ENCODE results near the gene DCDC2. TPM values are rescaled to one million over a fixed set of nuclear protein-coding genes. Genes with fewer than 3 reads are reported as not detected.
"Not testable (repeated sequence)": the region's sequence is repeated elsewhere in the genome, so short reads cannot be mapped to it uniquely, and the experiment has no call there.

The DCDC2 gene
- total RNA-seq, 1 donor from 2014 or later, result 33.8 TPM

DNA sequence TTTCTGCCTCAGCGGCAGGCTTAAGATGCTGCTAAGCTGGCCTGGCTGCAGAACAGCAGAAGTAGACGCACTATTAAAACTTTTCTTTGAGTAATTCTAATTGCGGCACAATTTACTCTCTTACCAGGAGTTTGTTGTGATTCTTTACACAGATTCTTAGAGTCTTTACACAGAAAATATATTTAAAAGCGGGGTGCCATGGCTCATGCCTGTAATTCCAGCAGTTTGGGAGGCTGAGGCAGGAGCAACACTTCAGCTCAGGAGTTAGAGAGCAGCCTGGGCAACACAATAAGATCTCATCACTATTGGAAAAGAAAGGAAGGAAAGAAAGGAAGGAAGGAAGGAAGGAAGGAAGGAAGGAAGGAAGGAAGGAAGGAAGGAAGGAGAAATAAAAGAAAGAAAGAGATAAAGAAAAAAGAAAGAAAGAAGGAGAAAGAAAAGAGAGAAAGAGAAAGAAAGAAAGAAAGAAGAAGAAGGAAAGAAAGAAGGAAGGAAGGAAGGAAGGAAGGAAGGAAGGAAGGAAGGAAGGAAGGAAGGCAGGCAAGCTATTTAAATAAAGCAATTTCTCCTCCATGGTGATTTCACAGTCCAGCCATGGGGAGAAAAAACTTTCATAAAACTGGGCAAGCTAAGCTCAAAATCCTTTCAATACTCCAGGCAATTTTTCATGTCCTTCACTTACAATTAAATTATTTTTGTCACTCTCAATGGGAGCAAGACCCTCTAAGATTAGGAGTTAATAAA is 23.8 kb upstream of the DCDC2 start:
- no peak for DNase-seq (ENCODE audit: low spot score)

DNA sequence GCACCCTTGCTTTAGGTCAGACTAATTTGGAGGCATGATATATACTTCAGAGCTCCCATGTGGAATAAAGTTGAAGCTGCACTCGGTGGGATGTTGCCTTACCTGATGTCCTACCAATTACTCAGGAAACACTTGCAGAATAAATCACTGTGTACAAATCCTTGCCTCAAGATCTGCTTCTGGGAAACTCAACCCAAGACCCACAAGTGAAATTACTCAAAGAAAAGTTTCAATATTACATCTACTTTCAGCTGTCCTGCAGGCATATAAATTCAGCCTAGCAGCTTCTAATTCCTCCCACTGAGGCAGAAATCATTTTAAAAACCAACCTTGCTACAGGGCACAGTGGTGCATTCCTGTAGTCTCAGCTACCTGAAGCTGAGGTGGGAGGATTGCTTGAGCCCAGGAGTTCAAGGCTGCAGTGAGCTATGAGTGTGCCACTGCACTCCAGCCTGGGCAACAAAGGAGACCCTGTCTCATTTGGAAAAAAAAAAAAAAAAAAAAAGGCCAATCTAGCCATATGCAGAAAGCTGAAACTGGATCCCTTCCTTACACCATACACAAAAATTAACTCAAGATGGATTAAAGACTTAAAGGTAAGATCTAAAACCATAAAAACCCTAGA is 20.7 kb upstream of the DCDC2 start:
- no peak for DNase-seq (ENCODE audit: low spot score)

DNA sequence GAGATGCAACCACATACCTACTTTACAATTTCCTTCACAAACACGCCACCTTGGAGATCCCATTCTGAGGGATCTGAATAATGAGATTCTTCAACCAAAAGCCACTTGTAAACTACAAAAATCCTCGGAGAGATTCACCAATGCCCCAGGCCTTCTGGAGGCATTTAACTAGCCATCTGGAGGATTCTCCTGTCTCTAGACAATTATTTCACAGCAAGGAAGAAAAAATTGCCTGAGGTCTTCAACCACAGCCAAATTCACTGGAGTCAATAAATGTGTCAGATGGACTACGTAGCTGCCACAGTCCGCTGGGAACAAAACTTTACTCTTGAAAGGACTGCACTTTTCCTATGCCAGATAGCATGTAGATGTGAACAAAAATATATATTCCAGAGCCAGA is 19.0 kb upstream of the DCDC2 start:
- no peak for DNase-seq (ENCODE audit: low spot score)

DNA sequence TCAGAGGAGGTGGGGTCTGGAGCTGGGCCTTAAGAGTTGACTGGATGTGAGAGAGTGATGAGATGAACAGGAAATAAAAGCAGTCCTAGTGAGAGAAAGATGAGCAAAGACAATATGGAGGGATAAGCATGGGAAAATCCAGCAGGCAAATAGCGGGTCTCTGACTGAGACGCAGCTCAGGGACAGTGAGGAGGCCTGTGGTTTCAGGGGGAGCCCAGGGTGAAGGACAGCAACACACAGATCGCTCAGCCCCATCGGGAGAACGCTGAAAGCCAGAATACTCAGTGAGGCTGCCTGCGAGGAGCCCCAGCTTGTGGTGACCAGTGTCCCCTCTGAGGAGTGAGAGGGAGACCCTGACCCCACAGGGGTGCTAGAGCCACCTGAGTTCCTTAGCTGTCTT is 16.8 kb upstream of the DCDC2 start:
- DNase-seq (ENCODE audit: low spot score), result no peak

DNA sequence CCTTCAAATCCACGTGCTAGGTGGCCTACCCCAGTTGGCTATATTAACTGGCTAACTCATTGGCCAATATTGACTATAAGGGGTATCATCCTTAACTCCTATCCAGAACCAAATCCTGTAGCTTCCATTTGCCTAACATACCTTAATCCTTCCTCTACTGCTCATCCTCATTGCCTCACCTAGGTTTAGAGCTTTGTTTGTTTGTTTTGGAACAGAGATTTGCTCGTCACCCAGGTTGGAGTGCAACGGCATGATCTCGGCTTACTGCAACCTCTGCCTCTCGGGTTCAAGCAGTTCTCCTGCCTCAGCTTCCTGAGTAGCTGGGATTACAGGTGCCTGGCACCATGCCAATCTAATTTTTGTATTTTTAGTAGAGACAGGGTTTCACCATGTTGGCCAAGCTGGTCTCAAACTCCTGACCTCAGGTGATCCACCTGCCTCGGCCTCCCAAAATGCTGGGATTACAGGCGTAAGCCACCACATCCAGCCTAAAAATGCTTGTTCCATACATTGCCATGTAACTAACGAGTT is 7.3 kb upstream of the DCDC2 start:
- DNase-seq (ENCODE audit: low spot score), result not testable (repeated sequence)

GRCh38 chr6:24362363-24362762 is 4.5 kb upstream of the DCDC2 start:
- not testable (repeated sequence) for DNase-seq (ENCODE audit: low spot score)

- DNase-seq (ENCODE audit: low spot score), result peak; percentile 84
These were observed 2.0 kb upstream of the DCDC2 start for GRCh38 chr6:24359640-24360454.

- DNase-seq (ENCODE audit: low spot score), result no peak
These were observed 461 bp upstream of the DCDC2 start for GRCh38 chr6:24358219-24358821.

DNA sequence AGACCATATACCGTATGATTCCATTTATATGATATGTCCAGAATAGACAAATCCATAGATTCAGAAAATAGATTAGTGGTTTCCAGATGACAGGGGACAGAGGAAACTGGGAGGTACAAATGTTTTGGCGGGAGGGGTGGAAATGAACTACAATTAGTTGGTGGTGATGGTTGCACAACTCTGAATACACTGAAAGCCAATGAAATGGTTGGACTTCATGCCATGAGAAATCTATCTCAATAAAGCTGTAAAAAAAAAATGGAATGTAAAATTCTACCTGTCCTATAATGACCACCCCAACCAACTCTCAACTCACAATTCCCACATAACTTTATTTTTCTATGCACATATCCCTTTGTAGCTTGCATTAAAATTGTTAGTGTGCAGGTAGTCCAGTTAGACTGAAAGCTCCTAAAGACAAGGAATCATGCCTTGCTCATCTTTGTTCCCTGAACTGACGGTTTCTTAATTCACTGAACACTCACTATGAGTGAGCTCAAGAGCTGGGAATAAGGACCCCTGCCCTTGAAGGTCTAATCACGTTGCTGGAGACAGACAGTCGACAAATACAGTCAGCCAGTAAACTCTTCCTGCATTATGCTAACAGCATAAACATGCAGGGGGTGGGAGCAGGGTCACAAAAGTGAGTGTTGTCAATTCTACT is 1.4 kb downstream of the DCDC2 start:
- no peak for DNase-seq (ENCODE audit: low spot score)

GRCh38 chr6:24355393-24355792 is 2.5 kb downstream of the DCDC2 start:
- DNase-seq (ENCODE audit: low spot score), result no peak

- DNase-seq (ENCODE audit: low spot score), result no peak
These were observed 4.0 kb downstream of the DCDC2 start for GRCh38 chr6:24353861-24354260.

- no peak for DNase-seq (ENCODE audit: low spot score)
These were observed 5.4 kb downstream of the DCDC2 start for GRCh38 chr6:24352434-24352833.

- no peak for DNase-seq (ENCODE audit: low spot score)
These were observed 12.9 kb downstream of the DCDC2 start for GRCh38 chr6:24344976-24345375.

GRCh38 chr6:24340998-24341938 is 16.6 kb downstream of the DCDC2 start:
- peak; percentile 20 for DNase-seq (ENCODE audit: low spot score)

DNA sequence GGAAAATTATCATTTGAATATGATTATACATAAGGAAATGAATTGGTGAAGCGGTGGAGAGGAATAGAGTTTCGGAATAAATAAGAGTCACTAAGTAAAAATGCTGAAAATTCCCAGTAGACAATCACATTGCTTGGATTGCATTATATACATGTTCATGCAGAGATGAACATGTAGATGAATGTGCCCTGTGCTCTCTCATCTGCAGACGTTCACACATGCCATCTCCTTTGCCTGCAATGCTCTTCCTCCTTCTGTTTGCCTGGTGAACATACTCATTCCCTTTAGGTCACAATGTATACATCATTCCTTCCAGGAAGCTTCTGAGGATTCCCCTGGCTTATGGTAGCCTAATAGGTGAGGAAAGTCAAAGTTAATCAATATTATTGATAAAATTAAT is 17.9 kb downstream of the DCDC2 start:
- no peak for DNase-seq (ENCODE audit: low spot score)

DNA sequence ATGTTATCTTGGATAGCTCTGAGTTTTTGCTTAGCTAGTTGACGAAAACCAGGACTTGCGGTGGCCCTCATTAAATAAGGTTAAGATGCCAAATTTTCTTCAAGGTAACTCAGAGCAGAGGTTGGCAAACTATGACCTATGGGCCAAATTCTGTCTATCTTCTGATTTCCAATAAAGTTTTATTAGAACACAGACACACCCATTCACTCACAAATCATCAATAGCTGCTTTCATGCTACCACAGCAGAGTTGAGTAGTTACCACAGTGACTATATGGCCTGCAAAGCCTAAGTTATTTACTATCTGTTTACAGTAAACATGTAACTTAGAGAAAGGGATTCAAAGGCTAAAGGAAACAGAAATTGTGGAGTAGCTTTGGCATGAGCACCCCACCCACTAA is 23.6 kb downstream of the DCDC2 start:
- no peak for DNase-seq (ENCODE audit: low spot score)

GRCh38 chr6:24332317-24332716 is 25.5 kb downstream of the DCDC2 start:
- no peak for DNase-seq (ENCODE audit: low spot score)

- no peak for DNase-seq (ENCODE audit: low spot score)
These were observed 27.6 kb downstream of the DCDC2 start for GRCh38 chr6:24330137-24330732.

- DNase-seq (ENCODE audit: low spot score), result no peak
These were observed 28.4 kb downstream of the DCDC2 start for GRCh38 chr6:24329451-24329850.

DNA sequence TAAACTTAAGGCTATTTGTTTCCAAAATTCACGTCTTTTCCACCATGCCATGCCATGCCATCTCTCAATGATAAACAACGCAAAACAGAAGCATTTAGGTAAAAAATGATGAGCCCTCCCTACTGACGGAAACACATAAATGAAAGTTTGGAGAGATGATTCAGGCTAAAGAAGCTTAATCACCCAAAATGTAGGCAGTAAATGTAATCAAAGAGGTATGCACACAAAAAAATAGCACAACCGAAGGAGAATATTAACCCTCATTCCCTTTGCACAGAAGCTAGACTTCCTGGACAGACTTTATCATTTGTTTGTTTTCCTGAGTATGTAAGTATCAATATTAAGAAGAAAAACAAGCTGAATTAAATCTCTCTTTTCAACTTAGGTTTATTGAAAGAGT is 28.8 kb downstream of the DCDC2 start:
- no peak for DNase-seq (ENCODE audit: low spot score)

Data from mucosa of gallbladder (tissue), 1 donor.